GM15510 (cell line): ENCODE data around the gene TBCCD1.

ENCODE experiments used
- POLR2A ChIP-seq: IDR thresholded peaks from 3 replicates; pipeline ENCODE4 v1.6.1; 2011; ENCODE audit warnings: borderline replicate concordance; ENCODE audit not compliant: insufficient read length; ENCODE audit errors: extremely low read depth

Gene TBCCD1

GRCh38 chr3:186600896-186601295, 33.8 kb upstream of the TBCCD1 start:
- TF ChIP-seq POLR2A: no peak

GRCh38 chr3:186599785-186600166, 32.6 kb upstream of the TBCCD1 start:
- no peak for TF ChIP-seq POLR2A

- TF ChIP-seq POLR2A: no peak
Observed at GRCh38 chr3:186599142-186599784, 32.1 kb upstream of the TBCCD1 start.

- no peak for TF ChIP-seq POLR2A
Observed at GRCh38 chr3:186598794-186599141, 31.6 kb upstream of the TBCCD1 start.

GRCh38 chr3:186598108-186598784, 31.1 kb upstream of the TBCCD1 start:
- no peak for TF ChIP-seq POLR2A

GRCh38 chr3:186596568-186597287, 29.6 kb upstream of the TBCCD1 start:
- TF ChIP-seq POLR2A: no peak

- no peak for TF ChIP-seq POLR2A
Observed at GRCh38 chr3:186594591-186595113, 27.5 kb upstream of the TBCCD1 start.

- no peak for TF ChIP-seq POLR2A
Observed at GRCh38 chr3:186593862-186594261, 26.7 kb upstream of the TBCCD1 start.

- TF ChIP-seq POLR2A: no peak
Observed at GRCh38 chr3:186592682-186593081, 25.5 kb upstream of the TBCCD1 start.

- TF ChIP-seq POLR2A: no peak
Observed at GRCh38 chr3:186590580-186591295, 23.6 kb upstream of the TBCCD1 start.

- TF ChIP-seq POLR2A: no peak
Observed at GRCh38 chr3:186589856-186590579, 22.9 kb upstream of the TBCCD1 start.

- TF ChIP-seq POLR2A: no peak
Observed at GRCh38 chr3:186589121-186589520, 22.0 kb upstream of the TBCCD1 start.

- no peak for TF ChIP-seq POLR2A
Observed at GRCh38 chr3:186588632-186589031, 21.5 kb upstream of the TBCCD1 start.

- no peak for TF ChIP-seq POLR2A
Observed at GRCh38 chr3:186587183-186587582, 20.0 kb upstream of the TBCCD1 start.
